Thoracic aorta (tissue), 2 donors: Measurements from ENCODE around the gene ABHD13. TPM values are rescaled to one million over a fixed set of nuclear protein-coding genes. Genes with fewer than 3 reads are reported as not detected.
"Not testable (repeated sequence)": the region's sequence is repeated elsewhere in the genome, so short reads cannot be mapped to it uniquely, and the experiment has no call there.

Source experiments
- ATAC-seq: fragments of 150-250 bp; one replicate; pipeline ENCODE4 v1.8.0; 2017; ENCODE audit warnings: low read depth; ENCODE audit not compliant: insufficient number of reproducible peaks, low FRiP score
- DNase-seq: peaks from one replicate; pipeline ENCODE4 v3.0.0-alpha.2; 2020; ENCODE audit warnings: low spot score
- H3K27ac ChIP-seq, 2 donors: fragments of 200-600 bp; sonication (generic); 1 replicate in 1 of 2; 2 replicates in 1 of 2; pipeline ENCODE4 v1.5.1; 2016; ENCODE audit warnings: mild to moderate bottlenecking in 2 of 2, moderate library complexity in 2 of 2
- H3K27me3 ChIP-seq: fragments of 200-600 bp; sonication (generic); replicated peaks from 2 replicates; pipeline ENCODE4 v1.6.0; 2016; ENCODE audit warnings: mild to moderate bottlenecking; ENCODE audit not compliant: insufficient read depth
- H3K36me3 ChIP-seq: fragments of 200-600 bp; sonication (generic); one replicate; pipeline ENCODE4 v1.5.1; 2016
- H3K4me1 ChIP-seq, 2 donors: fragments of 200-600 bp; sonication (generic); 1 replicate in 1 of 2; 2 replicates in 1 of 2; pipeline versions ENCODE4 v1.5.1 to v1.6.0; 2016; ENCODE audit warnings: low read depth in 2 of 2, mild to moderate bottlenecking in 1 of 2; ENCODE audit not compliant: control insufficient read depth in 1 of 2
- H3K4me3 ChIP-seq: fragments of 200-600 bp; sonication (generic); 2 replicates; pipeline ENCODE4 v1.5.1; 2016; ENCODE audit warnings: mild to moderate bottlenecking
- H3K9me3 ChIP-seq: fragments of 200-600 bp; sonication (generic); 2 replicates; pipeline ENCODE4 v1.5.1; 2016
- total RNA-seq, 2 donors: library from RNA; depleted of rRNA; stranded (reverse); fragments of >200 nt; gene quantifications; one replicate each; pipeline versions ENCODE4 v1.1.0 to v1.2.3, GENCODE V29; 2016
- TF ChIP-seq, protein P1 (sequence below): fragments of 200-600 bp; sonication (generic); IDR thresholded peaks from one replicate; pipeline ENCODE4 v1.5.1; 2019; ENCODE audit warnings: antibody characterized with exemption

The ABHD13 gene
- total RNA-seq, 2 donors from 2014 or later, result 8.5 to 18.0 TPM

DNA sequence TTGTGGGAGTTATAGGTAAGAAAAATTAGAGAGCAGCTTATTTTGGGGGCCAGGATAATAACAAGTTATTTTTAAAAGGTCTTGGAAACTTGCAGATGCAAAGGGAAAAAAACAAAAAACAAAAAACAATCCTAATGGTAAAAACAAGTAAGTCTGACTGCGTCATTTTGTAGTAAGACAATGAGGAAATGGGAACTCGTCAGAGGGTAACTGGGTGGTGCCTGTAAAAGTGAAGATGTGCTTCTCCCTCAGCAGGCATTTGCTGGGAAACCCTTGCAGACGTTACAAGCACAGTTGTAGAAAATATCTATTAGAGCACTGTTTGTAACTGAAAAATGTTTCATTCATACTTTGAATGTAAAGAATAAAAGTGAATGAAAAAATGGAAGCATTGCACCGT lies 49.2 kb downstream of the ABHD13 start:
- Histone ChIP-seq H3K9me3 (no peaks in the 10 kb centered on the region), H3K36me3 (no peaks in the 10 kb centered on the region), H3K27ac (no peak overlapping the region), H3K27me3 (no peaks in the 10 kb centered on the region), H3K4me3 (no peak overlapping the region), H3K4me1 (peaks cover 6 to 14% of the 10 kb centered on the region in 2 donors)
- no peak for DNase-seq
- TF ChIP-seq, protein P1, sequence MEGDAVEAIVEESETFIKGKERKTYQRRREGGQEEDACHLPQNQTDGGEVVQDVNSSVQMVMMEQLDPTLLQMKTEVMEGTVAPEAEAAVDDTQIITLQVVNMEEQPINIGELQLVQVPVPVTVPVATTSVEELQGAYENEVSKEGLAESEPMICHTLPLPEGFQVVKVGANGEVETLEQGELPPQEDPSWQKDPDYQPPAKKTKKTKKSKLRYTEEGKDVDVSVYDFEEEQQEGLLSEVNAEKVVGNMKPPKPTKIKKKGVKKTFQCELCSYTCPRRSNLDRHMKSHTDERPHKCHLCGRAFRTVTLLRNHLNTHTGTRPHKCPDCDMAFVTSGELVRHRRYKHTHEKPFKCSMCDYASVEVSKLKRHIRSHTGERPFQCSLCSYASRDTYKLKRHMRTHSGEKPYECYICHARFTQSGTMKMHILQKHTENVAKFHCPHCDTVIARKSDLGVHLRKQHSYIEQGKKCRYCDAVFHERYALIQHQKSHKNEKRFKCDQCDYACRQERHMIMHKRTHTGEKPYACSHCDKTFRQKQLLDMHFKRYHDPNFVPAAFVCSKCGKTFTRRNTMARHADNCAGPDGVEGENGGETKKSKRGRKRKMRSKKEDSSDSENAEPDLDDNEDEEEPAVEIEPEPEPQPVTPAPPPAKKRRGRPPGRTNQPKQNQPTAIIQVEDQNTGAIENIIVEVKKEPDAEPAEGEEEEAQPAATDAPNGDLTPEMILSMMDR, result no peak
- no peak for ATAC-seq

DNA sequence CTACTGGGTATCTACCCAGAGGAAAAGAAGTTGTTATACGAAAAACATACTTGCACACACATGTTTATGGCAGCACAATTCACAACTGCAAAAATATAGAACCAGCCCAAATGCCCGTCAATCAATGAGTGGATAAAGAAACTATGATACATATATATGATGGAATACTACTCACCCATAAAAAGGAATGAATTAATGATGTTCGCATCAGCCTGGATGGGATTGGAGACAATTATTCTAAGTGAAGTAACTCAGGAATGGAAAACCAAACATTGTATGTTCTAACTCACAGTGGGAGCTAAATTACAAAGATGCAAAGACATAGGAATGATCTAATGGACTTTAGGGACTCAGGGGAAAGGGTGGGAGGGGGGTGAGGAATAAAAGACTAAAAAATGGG lies 49.7 kb downstream of the ABHD13 start:
- H3K4me1 ChIP-seq, result peaks cover 6 to 14% of the 10 kb centered on the region in 2 donors
- not testable (repeated sequence) for ATAC-seq, H3K27me3 ChIP-seq, H3K9me3 ChIP-seq, H3K4me3 ChIP-seq, H3K36me3 ChIP-seq, DNase-seq, H3K27ac ChIP-seq

DNA sequence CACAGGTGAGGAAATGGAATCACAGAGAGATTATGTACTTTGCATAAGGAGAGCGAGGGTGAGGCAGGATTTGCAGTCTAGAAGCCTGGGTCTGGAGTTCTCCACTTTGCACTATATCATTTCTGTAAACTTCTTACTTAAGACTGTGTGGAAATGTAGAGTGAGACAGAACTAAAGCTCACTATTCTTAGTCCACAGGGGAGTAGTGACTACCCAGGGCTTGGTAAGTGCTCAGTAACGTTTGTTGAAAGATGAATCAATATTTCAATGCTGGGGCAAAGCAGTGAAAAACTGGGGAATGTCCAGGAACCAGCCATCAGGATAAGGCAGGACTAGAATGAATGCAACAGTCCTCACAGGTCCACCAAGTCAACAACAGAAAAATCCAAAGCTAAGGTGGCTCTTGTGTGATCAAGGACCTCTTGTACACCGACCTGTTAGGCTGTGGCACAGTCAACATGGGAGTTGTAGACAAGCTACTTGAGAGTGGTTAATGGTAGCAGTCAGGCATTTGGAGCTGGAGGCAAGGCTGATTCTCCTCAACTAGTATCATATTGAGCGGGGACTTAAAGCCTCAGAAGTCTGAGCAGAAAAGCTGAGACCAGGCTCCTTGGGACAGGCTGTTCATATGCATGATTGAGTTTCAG lies 50.4 kb downstream of the ABHD13 start:
- TF ChIP-seq, protein P1, result no peak
- Histone ChIP-seq H3K27me3 (no peaks in the 10 kb centered on the region), H3K9me3 (no peaks in the 10 kb centered on the region), H3K4me1 (peaks cover 6 to 14% of the 10 kb centered on the region in 2 donors), H3K4me3 (no peak overlapping the region), H3K36me3 (no peaks in the 10 kb centered on the region), H3K27ac (peak overlapping the region in 1 of 2 donors; percentile 26)
- DNase-seq (no peak), ATAC-seq (no peak)

DNA sequence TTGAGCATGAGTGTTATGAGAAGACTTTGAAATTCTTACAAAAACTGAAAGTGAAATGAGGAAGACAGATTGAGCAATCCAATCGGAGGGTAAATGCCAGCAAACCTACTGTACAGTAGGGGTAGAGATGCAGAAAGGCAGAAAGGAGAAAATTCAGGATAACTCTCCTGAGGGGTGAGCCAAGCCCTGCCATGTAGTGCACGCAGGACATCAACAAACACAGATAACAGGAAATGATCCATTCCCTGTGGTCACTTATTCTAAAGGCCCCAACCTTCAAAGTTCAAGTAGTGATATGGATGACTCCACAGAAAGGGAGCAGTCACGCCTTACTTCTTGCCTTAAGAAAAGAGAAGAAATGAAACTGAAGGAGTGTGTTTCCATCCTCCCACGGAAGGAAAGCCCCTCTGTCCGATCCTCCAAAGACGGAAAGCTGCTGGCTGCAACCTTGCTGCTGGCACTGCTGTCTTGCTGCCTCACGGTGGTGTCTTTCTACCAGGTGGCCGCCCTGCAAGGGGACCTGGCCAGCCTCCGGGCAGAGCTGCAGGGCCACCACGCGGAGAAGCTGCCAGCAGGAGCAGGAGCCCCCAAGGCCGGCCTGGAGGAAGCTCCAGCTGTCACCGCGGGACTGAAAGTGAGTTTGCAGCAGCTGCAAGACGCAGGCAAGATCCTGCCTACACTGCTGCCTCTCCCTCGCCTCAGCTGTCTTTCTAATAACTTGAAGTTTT lies 51.6 kb downstream of the ABHD13 start, which contains the start of gene TNFSF13B:
Gene TNFSF13B, plus strand, starts transcription at position 118 of the 728 bp plus-strand sequence. Its CDS starts 178 bp downstream, at position 296.
- H3K36me3 ChIP-seq, result no peaks in the 10 kb centered on the region
- DNase-seq (no peak), ATAC-seq (no peak)
- H3K27me3 ChIP-seq, result no peaks in the 10 kb centered on the region
- H3K27ac ChIP-seq, result peak within 1 kb of the TSS in 1 of 2 donors; percentile 26
- H3K4me1 ChIP-seq, result peaks cover 6 to 14% of the 10 kb centered on the region in 2 donors
- no peaks in the 10 kb centered on the region for H3K9me3 ChIP-seq
- TF ChIP-seq, protein P1, result no peak
- peak within 1 kb of the TSS; percentile 69 for H3K4me3 ChIP-seq

DNA sequence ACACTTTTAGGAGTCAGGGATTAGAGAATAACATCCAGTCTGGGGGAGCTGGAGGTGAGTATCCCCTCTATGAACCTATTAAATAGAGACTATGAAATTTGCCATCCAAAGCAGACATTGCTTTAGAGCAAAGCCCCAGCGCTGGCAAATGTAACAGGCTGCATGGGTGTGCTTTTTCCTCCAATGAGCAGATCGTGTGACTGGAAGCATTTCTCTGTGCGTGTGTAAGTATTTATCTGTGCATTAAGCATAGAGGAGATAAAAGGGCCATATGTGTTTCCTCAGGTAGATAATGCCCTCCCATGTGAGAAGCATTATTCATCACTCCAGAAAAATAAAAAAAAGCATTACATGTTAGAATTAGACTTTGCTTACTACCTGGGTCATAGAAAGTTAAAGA lies 52.2 kb downstream of the ABHD13 start:
- H3K9me3 ChIP-seq, result no peaks in the 10 kb centered on the region
- no peak for DNase-seq

More for the DNA sequence above, 52.2 kb downstream of the ABHD13 start:
- no peaks in the 10 kb centered on the region for H3K27me3 ChIP-seq
- no peaks in the 10 kb centered on the region for H3K36me3 ChIP-seq
- H3K4me3 ChIP-seq, result peak overlapping the region; percentile 69
- H3K27ac ChIP-seq, result no peak overlapping the region
- no peak for ATAC-seq
- peaks cover 6 to 14% of the 10 kb centered on the region in 2 donors for H3K4me1 ChIP-seq
- TF ChIP-seq, protein P1, result no peak
